OCI-LY1 (cell line): Measurements from ENCODE around the gene SUN5.
"Not testable (repeated sequence)": the region's sequence is repeated elsewhere in the genome, so short reads cannot be mapped to it uniquely, and the experiment has no call there.

Experiments
- CTCF ChIP-seq: fragments of 200-600 bp; sonication (generic), shearing (Covaris generic); IDR thresholded peaks from 2 replicates; pipeline ENCODE4 v1.5.1; 2017; ENCODE audit warnings: mild to moderate bottlenecking, antibody characterized with exemption, low read length, moderate library complexity, mixed read lengths
- EZH2 ChIP-seq: fragments of 200-600 bp; sonication (generic), shearing (Covaris generic); IDR thresholded peaks from 2 replicates; pipeline ENCODE4 v1.8.0; 2017; ENCODE audit warnings: borderline replicate concordance, mixed run types, mild to moderate bottlenecking, antibody characterized with exemption, low read length, moderate library complexity, mixed read lengths

- not testable (repeated sequence) for TF ChIP-seq CTCF, EZH2
These were observed 41.0 kb upstream of the SUN5 start for GRCh38 chr20:33045129-33045721.
